ENCODE results near the gene RGS16. TPM values are rescaled to one million over a fixed set of nuclear protein-coding genes. Genes with fewer than 3 reads are reported as not detected.

Gene RGS16
- total and polyA plus RNA-seq, 2 of the 13 experiments (the other 11 are each of a cell fraction or from before 2014, with no cell fraction given), result not detected

DNA sequence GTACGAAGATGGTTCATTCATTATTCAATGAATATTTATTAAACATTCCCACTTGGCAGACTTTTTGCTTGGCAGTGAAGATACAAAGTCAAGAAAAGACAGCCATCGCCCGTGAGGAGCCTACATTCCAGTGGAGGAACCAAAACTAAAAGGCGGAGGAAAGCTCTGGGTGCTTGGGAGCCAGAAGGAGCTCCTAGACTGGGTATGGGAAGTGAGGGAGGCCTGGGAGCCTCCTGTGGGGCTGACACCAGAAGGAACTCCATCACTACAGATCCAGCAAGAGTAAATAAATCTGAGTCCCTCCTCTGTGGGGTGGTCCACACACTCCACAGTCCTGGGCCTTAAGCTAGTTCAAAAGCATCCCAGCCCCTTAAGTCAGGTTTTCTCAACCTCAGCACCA is 30.0 kb downstream of the RGS16 start:
- ATAC-seq (no peak), DNase-seq (ENCODE audit: low spot score) (no peak), FAIRE-seq (no peak)
- H4K20me1 ChIP-seq (ENCODE audit: insufficient read depth, low read length), result no peaks in the 10 kb centered on the region
- no peak overlapping the region for H3K4me3 ChIP-seq (replicated peaks in 1 of 3; ENCODE audit: insufficient read depth in 1 of 3, low read depth in 2 of 3, low read length in 3 of 3)
- 78% methylated on average over 4 of the region's 4 CpGs for WGBS (ENCODE audit: low lambda C conversion rate)
- H3K79me2 ChIP-seq (ENCODE audit: insufficient read depth, low read length), result no peaks in the 10 kb centered on the region
- H3K27ac ChIP-seq (ENCODE audit: extremely low read length, insufficient read depth, low read length), result no peak overlapping the region
- no peaks in the 10 kb centered on the region for H3K9me3 ChIP-seq (ENCODE audit: low read length)
- intact Hi-C loops (cut with micrococcal nuclease; ENCODE audit: unreplicated experiment), result no loop called here
- CTCF ChIA-PET (ENCODE audit: low intra/inter-chr PET ratio, low total read pairs), result no interaction called here
- in situ Hi-C loops (cut with HindIII; ENCODE audit: extremely low pct_ligation_motif_present, low pct_unique_long_range_greater_than_20kb), result no loop called here
- TF ChIP-seq SMAD3 (CRISPR knock-in tag; IDR thresholded peaks at IDR 0.05) (no peak), TOPORS (CRISPR knock-in tag; IDR thresholded peaks at IDR 0.05) (no peak)
- no peak overlapping the region for H3K9ac ChIP-seq (ENCODE audit: insufficient read depth, low read depth, low read length)
- no peaks in the 10 kb centered on the region for H3K36me3 ChIP-seq (replicated peaks in 1 of 2; ENCODE audit: control insufficient read depth in 1 of 2, insufficient read depth in 2 of 2, low read length in 2 of 2)
- BruUV-seq (replicated peaks), result no TSS peak
- peaks cover 12% of the 10 kb centered on the region for H3K4me1 ChIP-seq (ENCODE audit: insufficient read depth, low read length)
- no peak overlapping the region for H3K4me2 ChIP-seq (ENCODE audit: low read depth, low read length)
- POLR2A ChIA-PET, result no interaction called here
- H3K27me3 ChIP-seq (ENCODE audit: control insufficient read depth in 1 of 2, insufficient read depth in 2 of 2, low read length in 2 of 2), result no peaks in the 10 kb centered on the region
- no peak overlapping the region for H2AFZ ChIP-seq (ENCODE audit: low read length)

DNA sequence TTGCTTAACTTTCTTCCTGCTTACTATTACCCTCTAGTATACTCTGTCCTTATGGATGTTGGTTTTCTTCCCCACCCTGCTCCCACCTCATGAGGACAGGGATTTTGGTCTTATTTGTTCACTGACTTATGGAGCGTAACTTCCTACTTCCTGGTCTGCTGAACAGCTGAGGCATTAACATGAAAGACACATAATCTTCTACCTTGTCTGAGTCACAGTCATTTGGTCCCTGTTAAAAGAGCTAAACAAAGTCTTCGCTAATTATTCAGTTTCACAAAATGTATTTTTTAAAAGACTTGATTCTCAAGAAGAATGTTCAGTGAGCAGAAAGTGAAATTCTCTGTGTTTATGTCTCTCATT is 33.6 kb downstream of the RGS16 start:
- DNase-seq (ENCODE audit: low spot score) (no peak), FAIRE-seq (no peak), ATAC-seq (no peak)
- Histone ChIP-seq H2AFZ (ENCODE audit: low read length) (no peak overlapping the region), H3K27ac (ENCODE audit: extremely low read length, insufficient read depth, low read length) (no peak overlapping the region), H3K9ac (ENCODE audit: insufficient read depth, low read depth, low read length) (no peak overlapping the region), H3K9me3 (ENCODE audit: low read length) (no peaks in the 10 kb centered on the region), H4K20me1 (ENCODE audit: insufficient read depth, low read length) (no peaks in the 10 kb centered on the region), H3K4me3 (replicated peaks in 1 of 3; ENCODE audit: insufficient read depth in 1 of 3, low read depth in 2 of 3, low read length in 3 of 3) (no peak overlapping the region), H3K79me2 (ENCODE audit: insufficient read depth, low read length) (no peaks in the 10 kb centered on the region), H3K4me1 (ENCODE audit: insufficient read depth, low read length) (peaks cover 7% of the 10 kb centered on the region), H3K36me3 (replicated peaks in 1 of 2; ENCODE audit: control insufficient read depth in 1 of 2, insufficient read depth in 2 of 2, low read length in 2 of 2) (no peaks in the 10 kb centered on the region), H3K27me3 (ENCODE audit: control insufficient read depth in 1 of 2, insufficient read depth in 2 of 2, low read length in 2 of 2) (no peaks in the 10 kb centered on the region), H3K4me2 (ENCODE audit: low read depth, low read length) (no peak overlapping the region)
- intact Hi-C loops (cut with micrococcal nuclease; ENCODE audit: unreplicated experiment) (no loop called here), in situ Hi-C loops (cut with HindIII; ENCODE audit: extremely low pct_ligation_motif_present, low pct_unique_long_range_greater_than_20kb) (no loop called here)
- ChIA-PET CTCF (ENCODE audit: low intra/inter-chr PET ratio, low total read pairs) (no interaction called here), POLR2A (no interaction called here)
- 60% methylated on average over 2 of the region's 2 CpGs for WGBS (ENCODE audit: low lambda C conversion rate)
- BruUV-seq (replicated peaks), result no TSS peak
- TF ChIP-seq GMEB2 (CRISPR knock-in tag; IDR thresholded peaks at IDR 0.05; ENCODE audit: low read depth) (no peak), ZNF773 (CRISPR knock-in tag; IDR thresholded peaks at IDR 0.05; ENCODE audit: borderline replicate concordance) (no peak), LCORL (IDR thresholded peaks at IDR 0.05) (no peak), LCORL (CRISPR knock-in tag; IDR thresholded peaks at IDR 0.05) (no peak), HOXA7 (CRISPR knock-in tag; IDR thresholded peaks at IDR 0.05) (no peak), ZEB1 (IDR thresholded peaks at IDR 0.05; ENCODE audit: insufficient replicate concordance, low read depth) (no peak), ISX (CRISPR knock-in tag; conservative IDR thresholded peaks at IDR 0.05) (no peak), POLR2A (IDR thresholded peaks at IDR 0.05; ENCODE audit: insufficient read depth in 1 of 2, low read depth in 2 of 2, low read length in 2 of 2) (no peak), RBAK (CRISPR knock-in tag; IDR thresholded peaks at IDR 0.05) (no peak), ETV6 (CRISPR knock-in tag; conservative IDR thresholded peaks at IDR 0.05) (no peak), BHLHE40 (IDR thresholded peaks at IDR 0.05; ENCODE audit: low read length) (no peak), SRSF1 (optimal IDR thresholded peaks at IDR 0.05; ENCODE audit: low read depth, low read length) (no peak), ZNF264 (CRISPR knock-in tag; IDR thresholded peaks at IDR 0.05) (no peak), GATAD1 (CRISPR knock-in tag; IDR thresholded peaks at IDR 0.05) (no peak), AHR (CRISPR knock-in tag; IDR thresholded peaks at IDR 0.05) (no peak)
- TF ChIP-seq, protein P1, sequence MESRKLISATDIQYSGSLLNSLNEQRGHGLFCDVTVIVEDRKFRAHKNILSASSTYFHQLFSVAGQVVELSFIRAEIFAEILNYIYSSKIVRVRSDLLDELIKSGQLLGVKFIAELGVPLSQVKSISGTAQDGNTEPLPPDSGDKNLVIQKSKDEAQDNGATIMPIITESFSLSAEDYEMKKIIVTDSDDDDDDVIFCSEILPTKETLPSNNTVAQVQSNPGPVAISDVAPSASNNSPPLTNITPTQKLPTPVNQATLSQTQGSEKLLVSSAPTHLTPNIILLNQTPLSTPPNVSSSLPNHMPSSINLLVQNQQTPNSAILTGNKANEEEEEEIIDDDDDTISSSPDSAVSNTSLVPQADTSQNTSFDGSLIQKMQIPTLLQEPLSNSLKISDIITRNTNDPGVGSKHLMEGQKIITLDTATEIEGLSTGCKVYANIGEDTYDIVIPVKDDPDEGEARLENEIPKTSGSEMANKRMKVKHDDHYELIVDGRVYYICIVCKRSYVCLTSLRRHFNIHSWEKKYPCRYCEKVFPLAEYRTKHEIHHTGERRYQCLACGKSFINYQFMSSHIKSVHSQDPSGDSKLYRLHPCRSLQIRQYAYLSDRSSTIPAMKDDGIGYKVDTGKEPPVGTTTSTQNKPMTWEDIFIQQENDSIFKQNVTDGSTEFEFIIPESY (CRISPR knock-in tag; IDR thresholded peaks at IDR 0.05), result no peak
- TF ChIP-seq, protein P2, sequence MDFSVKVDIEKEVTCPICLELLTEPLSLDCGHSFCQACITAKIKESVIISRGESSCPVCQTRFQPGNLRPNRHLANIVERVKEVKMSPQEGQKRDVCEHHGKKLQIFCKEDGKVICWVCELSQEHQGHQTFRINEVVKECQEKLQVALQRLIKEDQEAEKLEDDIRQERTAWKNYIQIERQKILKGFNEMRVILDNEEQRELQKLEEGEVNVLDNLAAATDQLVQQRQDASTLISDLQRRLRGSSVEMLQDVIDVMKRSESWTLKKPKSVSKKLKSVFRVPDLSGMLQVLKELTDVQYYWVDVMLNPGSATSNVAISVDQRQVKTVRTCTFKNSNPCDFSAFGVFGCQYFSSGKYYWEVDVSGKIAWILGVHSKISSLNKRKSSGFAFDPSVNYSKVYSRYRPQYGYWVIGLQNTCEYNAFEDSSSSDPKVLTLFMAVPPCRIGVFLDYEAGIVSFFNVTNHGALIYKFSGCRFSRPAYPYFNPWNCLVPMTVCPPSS (IDR thresholded peaks at IDR 0.05), result no peak
